Fibroblast of gingiva (primary cell): ENCODE measurements around the gene NRG2.
A peak's percentile ranks its signal among the peaks of the same experiment; 100 is the strongest.

Experiments used
- DNase-seq: peaks from one replicate; pipeline ENCODE4 v3.0.0-alpha.2; 2011; ENCODE audit warnings: low read depth

The NRG2 gene

DNA sequence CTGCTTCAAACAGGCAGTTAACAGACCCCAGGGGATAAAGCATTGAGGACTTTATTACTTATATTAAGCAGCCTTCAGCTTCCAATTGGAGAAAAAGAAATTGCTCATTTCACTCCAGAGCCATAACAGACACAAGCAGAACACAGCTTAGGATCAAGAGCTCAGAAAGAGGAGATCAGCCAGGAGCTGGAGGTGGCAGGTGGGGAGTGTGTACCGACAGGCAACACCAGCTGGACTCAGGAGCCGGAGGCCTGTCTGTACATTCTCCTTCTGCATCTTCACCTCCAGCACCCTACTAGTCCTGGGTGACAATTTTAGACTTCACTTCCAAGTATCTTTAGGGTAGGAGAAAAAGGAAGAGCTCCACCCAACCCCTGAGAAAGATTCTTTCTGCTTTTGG is 35.8 kb downstream of the NRG2 start:
- no peak for DNase-seq

DNA sequence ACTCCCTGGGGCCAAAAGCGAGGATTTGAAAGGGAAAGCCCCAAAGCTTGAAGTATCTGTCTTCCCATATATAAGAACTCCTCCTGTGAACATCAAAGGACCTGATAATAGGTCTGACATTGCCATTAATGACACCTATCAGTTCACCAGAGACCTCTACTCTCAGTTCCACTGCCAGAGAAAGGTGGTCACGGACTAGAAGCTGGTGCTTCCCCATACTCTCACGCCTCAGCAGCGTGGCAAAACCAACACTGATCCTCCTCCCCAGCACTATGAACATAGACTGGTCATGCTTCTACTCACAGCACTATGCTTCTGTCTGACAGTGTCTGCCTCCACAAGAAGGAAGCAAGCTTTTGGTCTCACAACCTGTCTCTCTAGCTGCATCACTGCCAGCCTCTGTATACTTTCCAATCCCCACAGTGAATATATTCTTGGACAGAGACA is 37.9 kb downstream of the NRG2 start:
- no peak for DNase-seq

DNA sequence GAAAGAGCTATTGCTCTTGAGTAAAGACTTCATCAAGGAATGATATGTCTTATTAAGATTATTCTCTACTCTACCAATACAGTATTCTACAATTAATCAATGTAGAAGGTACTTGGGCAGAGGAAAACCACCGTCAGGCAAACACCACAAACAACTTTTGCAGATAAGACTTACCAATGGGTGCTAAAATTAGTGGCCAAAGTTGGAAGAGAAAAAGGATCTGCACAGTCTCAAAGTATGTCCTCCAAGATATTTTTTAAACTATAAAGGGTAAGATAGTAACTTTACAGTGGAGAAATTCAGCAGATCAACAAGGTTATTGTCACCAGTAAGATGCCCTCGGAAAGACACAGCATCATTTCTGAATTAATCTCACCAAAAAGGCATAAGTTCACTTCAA is 38.9 kb downstream of the NRG2 start:
- no peak for DNase-seq

DNA sequence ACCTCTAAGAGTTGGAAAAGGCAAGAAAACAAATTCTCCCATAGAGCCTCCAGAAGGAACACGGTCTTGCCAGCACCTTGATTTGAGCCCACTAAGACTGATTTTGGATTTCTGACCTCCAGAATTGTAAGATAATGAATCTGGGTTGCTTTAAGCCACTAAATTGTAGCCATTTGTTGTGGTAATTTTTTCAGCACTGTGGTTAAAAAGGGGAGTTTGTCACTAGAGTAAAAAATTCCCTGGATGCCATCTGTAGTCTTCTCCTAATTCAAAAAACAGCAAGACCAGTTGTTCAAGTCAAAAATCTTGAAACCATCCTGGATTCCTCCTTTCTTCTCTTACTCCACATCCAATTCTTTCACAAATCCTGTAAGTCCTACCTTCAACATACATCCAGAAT is 39.6 kb downstream of the NRG2 start:
- DNase-seq = no peak

DNA sequence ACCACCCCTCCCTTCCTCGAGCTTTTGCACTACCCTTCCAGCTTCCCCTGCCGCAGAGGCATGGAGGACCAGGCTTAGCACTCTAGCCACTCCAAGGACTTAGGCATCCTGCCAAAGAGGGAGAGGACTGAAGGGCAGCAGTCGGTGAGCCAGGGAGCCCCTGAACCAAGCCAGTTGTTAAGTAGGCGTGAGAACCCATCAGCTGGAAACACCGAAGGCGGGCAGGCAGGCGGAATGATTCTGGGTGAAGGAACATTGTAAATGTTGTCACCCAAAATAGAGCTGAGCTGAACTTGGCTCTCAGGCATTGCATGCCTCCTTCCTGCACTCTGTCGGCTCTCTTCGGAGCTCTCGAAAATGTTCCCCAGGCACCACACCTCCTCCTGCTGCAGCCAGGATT is 42.8 kb downstream of the NRG2 start:
- no peak for DNase-seq

DNA sequence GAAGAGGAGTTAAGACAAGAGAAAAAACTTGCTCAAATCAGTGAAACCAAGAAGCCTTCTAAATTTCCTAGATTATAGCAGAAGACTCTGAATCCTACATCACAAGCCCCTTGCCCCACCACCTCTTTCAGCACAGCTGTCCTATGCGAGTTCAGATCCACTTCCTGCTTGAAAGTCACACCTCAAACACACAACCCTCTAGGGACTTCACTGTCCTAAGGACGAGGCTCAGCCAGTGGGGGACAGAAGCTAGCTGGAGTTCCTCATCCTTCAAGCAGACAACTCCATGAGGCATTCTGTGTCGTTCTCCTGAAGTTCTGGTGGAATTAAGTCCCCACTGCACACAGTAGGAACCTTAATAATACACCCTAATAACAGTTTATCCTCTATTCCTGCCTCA is 44.3 kb downstream of the NRG2 start:
- DNase-seq = no peak

DNA sequence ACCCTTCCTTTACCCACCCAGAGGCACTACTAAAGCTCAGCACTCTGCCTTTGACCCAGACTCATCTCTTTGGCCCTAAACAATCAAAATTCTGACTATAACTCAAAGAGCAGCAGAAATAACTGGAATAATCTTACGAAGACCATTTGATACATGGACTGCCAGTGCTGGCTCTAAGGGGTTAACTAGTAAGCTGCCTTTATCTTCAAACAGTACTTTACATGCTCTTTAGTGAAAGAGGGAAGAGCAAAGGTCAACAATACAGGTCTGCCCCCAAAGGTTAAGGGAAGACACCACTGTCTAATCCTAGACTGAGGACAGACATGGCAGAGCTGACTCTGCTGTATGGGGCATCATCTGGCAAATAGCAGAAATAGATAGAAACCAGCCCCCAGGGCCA is 45.8 kb downstream of the NRG2 start:
- DNase-seq = no peak

DNA sequence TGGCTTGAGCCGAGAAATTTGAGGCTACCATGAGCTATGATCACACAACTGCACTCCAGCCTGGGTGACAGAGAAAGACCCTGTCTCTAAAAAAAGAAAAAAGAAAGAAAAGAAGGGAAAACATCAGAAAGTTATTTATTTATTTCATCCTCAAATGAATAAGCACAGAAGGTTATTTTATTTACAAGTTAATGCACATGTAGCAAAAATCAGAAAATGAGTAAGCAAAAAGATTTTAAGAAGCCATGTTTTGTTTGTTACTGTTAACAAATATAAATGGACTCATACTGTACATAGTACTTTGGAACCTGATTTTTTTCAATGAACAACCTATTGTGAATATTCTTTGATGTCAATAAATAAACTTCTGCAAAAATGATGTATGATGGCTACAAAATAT is 47.2 kb downstream of the NRG2 start:
- DNase-seq = no peak

DNA sequence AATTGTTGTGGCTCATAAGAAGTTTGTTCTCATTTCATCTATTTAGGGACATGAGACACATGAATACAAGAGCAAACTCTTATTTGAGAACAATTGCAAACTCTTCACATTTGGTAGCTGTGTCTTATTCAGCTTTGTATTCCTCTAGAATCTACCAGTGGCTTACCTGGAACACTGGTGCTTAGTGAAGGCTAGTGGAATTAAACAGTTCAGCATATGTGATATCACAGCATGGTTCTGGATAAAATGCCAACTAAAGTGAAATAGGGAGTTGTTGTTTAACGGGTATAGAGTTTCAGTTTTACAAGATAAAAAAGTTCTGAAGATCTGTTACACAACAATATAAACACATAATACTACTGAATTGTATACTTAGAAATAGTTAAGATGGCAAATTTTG is 48.9 kb downstream of the NRG2 start:
- no peak for DNase-seq

DNA sequence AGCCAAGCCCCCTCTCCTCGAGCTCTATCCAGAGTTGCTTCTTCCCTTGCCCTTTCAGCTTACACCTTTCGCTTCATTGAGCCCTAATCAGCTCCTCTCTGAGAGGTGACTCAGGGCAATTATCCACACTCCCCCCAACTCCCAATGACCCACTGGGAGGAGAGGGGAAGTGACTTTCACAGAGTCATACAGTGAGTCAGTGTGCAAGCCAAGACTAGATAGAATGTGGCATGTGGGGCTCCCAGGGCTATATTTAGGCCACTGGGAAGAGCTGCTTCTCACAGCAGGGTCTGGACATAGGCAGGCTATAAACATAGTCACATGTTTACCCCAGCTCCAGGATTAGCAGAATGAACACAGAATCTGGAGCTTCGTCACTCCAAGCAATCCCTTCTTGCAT is 57.4 kb downstream of the NRG2 start:
- no peak for DNase-seq

DNA sequence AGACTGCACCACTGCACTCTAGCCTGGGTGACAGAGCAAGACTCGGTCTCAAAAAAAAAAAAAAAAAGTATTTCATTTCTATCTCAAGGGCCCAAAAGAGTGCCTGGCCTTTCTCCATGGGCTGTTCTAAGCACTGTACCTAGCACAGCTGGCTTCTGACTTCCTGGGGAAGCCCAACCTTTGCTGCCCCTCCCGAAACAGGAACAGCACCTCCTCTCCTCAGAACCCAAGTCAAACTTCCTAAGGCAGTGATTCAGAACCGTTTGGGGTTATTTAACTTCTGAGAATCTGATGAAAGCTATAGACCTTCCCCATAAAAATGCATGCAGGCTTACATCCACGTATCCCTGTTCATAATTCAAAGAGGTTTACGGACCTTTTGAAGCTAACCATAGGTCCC is 57.8 kb downstream of the NRG2 start:
- DNase-seq = no peak

DNA sequence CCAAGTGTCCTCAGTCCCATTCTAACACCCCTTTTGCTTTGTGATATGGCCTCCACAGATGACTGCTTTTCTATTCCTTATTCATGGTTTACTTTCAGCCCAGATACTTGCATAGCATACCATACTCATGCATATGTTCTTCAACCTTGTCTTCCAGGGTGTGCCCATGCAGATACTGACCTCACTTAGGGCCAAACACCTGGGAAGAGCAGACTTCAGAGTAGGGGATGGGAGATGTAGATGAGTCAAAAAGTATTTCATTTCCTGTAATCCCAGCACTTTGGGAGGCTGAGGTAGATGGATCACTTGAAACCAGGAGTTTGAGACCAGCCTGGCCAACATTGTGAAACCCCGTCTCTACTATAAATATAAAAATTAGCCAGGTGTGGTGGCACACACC is 58.3 kb downstream of the NRG2 start:
- DNase-seq = no peak

DNA sequence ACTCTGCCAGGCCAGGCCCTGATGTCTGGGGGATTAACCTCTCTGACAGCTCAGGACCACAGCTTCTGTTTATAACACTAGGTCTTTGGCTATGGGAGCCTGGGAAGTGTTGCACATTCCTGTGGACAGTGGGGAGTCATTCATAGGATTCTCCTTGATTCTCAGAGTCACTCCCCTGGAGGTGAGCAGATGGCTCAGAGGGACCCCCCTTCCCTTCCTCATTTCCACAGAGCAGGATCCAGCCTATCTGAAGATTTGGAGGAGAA is 60.2 kb downstream of the NRG2 start:
- no peak for DNase-seq

DNA sequence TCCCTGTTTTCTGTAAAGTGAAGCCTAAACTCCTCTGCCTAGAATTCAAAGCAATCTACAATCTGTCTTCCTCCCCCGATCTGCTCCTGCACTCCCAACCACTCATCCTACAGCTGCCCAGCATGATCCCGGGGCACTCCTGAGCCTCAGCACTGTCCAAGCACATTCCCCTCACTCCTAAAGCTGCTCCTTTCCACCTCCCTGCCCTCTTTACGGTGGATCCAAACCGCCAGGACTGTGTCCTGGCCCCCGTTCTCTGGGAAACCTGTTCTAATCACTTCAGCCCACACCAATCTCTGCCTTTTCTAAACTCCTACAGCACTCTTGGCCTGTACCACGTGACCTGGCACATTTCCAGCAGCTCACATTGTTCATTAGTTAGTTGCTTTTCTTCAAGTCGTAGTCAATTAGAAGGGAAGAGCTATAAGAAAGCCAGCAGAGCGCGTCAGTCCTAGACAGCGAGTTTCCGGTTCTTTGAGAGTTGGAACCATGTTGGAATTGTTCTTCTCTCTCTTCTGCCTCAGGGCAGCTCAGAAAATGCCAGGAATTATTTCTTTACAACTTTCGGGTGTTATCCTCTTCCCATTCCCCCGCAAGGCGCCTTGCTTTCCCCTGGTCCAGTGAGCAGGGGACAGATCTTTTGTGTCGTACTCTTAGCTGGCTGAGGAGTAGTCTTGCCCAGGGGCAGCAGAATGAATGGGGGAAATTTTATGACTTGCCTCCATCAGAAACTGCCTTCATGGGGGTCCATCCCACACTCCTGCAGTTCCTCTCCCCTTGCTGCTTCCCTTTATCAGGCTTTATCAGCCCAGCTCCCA is 60.7 kb downstream of the NRG2 start:
- DNase-seq = no peak

DNA sequence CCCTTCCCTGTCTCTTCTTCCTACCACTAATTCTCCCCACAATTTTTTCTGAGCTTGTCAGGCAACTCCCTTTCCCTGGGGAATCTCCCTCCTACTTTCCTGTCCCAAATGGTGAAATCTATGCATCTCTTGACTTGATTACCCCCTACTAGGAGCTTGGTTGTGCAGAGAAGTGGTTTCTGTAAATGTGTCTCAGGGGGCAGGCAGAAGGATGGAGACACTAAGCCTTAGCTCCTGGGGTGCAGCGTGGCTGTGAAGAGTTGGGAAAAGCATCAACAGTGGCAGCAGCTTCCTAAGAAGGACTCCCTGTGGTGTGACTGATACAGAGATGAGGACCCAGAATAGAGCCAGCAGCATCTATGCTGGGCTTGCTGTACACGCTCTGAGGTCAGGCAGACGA is 62.3 kb downstream of the NRG2 start:
- no peak for DNase-seq

DNA sequence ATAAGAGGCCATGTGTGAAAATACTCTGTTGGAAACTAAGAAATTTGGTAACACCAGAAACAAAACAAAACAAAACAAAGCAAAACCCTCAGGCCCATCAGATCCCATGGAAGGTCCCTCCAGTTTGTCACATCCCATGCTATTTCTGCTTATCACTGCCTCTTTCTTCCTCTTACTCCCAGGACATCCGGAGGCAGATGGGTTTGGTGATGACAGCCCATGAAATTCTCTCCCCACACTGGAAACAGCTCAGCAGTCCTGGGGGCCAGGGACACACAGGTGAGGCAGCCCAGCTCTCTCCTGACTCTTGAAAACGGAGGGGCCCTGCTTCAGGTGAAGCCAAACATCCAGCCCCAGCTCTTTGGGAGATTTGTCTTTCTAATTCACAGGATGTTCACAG is 63.2 kb downstream of the NRG2 start:
- no peak for DNase-seq

DNA sequence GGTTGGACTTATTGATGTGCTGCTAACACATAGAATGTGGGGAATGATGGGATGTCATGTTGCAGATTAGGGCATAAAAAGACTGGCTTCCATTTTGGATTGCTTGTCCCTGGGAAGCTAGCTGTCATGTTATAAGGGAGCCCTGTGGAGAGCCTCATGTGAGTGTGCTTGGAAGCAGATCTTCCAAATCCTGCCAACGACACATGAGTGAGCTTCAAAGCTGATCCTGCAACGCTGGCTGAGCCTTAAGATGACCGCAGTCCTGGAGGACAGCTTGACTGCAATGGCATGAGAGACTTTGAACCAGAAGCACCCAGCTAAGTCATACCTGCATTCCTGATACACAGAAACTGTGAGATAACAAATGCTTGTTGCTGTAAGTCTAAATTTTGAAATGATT is 63.6 kb downstream of the NRG2 start:
- DNase-seq = no peak

DNA sequence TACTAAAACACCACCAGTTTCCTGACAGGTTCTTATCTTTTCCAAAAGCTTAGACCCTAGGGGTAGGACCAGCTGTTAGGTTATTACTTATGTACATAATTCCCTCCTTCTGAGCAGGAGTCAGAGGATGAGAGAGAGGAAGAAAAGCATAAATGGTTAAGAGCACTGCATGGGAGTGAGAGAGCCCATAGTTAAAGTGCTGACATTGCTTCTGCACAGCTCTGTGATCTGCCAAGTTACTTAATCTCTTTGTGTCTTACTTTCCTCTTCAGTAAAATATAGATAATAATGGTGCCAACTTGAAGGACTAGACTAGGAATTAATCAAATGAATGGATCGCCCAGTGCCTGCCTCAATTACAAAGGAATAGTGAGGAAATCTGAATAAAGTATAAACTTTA is 66.4 kb downstream of the NRG2 start:
- no peak for DNase-seq

DNA sequence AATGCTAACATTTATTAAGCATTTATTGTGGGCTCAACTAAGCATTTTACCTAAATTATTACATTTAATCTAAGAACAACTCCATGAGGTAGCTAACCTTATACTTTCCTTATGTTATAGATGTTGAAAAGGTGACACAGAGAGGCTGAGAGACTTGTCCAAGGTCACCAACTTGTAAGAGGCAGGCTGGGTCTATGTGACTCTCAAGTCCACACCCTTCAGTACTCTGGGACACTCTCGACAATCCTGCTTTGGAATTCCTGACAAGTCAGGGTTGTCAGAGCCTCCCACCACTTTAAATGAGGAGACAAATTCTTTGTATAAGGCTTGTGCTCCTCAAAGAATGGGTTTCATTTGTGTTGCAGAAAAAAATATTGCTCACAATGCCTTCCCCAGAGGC is 67.2 kb downstream of the NRG2 start:
- no peak for DNase-seq

DNA sequence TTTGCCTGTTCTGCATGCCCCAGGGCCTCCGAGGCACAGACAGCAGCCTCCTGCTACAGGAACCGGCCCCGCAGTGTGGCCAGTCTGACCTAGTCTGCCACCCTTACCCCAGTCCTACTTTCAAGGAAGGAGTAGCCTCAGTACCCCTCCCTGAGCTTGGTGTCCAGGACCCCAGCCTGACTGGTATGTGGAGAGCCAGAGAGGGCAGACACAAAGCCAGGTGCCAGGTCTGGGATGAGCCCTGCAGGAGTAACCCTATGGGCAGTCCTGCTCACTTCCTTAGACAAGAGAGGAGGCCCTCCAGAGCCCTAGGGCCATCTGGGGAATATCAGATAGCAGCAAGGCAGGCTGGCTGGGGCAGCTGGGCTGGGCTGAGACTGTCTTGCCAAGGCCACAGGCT is 67.8 kb downstream of the NRG2 start:
- no peak for DNase-seq

DNA sequence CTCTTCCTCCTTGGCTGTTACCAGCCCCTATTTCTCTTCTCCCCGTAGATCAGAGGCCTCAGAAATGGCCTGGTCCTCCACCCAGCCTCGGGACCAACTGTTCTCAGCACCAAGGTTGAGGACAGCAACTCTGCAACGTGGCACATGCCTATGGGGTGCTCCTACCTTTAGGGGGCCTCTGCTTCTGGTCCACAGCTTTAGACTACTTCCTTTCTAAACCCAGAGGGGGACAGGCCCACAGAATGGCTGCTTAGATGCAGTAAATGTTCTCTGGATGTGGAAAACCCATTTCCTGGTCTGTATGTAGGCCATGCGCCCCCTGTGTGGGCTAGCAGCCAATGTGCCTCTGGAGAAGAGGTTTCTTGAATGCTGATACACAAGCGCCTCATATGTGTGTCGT is 68.4 kb downstream of the NRG2 start:
- DNase-seq = no peak

DNA sequence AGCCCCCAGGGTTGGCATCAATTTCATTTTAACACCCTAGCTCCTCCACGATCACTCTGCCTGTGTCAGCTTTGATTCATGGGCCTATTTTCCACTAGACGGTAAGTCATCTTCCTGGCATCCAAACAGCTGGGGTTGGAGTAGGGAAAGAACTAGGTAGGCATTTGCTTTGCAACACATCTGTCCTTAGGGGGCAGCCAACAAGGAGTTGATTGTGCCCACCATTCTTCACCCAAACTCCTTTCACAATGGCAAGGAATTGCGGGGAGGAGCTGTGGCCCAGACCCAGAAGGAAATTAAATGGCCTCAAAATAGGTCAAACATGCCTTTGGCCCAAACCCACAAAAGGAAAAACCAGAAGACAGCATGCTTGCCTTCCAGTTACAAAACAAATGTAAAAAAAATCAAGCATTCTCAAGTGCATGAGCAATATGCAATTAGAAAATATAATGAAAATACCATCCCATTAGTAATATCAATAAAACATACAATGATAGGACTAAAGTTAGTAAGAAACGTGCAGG is 71.8 kb downstream of the NRG2 start:
- no peak for DNase-seq

DNA sequence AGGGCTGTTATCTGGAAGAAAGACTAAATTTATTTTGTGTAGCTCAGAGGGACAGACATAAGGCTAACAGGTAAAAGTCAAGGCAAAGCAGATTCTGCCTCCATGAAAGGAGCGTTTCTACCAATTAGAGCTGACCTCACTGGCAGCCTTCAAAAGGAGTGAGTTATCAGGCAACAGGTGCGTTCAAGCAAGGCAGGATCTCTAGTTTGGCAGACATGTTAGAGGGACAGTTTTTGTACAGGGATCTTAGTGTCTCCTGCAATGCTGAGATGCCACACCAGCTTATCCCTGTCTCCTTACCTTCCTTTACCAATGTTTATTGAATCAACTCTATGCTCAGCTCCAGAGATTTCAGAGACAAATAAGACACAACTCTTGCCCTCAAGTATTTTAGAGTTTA is 73.8 kb downstream of the NRG2 start:
- DNase-seq = no peak

DNA sequence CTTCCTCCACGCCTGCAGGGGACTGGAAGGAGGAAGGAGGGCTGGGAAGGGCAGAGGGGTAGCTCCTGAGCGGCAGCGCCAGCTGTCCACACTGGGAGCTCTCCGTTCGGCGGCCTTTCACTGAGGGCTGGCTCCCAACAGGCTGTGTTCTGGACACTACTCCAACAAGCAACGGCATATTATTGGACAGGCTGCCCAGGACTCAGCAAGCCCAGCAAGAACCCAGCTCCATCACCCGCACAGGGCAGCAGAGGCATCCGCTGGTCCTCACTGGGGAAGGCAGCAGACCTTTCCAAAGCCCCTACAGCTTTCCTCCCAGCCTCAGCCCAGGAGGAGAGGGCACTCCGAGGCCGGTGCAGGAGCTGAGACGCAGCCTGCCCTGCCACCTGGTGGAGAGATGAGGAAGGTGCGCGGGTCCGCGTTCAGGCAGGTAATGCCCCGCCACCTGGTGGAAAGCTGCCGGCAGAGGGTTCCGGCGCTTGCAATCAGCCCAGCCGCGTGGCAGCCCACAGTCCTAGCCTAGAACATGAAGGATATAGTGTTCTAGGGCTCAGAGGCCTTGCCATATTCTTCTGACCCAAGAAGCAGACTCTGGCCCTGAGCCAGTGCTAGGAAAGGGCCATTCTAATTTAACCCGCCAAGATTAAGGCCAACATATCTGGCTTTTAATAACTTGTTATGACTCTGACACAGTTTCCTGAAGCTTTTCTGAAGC is 74.4 kb downstream of the NRG2 start:
- peak; percentile 39 for DNase-seq
